A673 (cell line): Measurements from ENCODE around the gene TAF1C.

Experiments
- CTCF ChIP-seq: fragments of 300-800, 200-600 bp; sonication (generic); conservative IDR thresholded peaks from 2 replicates; pipeline ENCODE4 v1.5.1; 2017; ENCODE audit warnings: low read depth, mild to moderate bottlenecking, antibody characterized with exemption, low read length, moderate library complexity, mixed read lengths
- EZH2 ChIP-seq: fragments of 200-600 bp; sonication (generic); IDR thresholded peaks from 2 replicates; pipeline ENCODE4 v1.6.1; 2017; ENCODE audit warnings: borderline replicate concordance, low read depth, mild to moderate bottlenecking, mixed read lengths, antibody characterized with exemption, low read length; ENCODE audit not compliant: poor library complexity, severe bottlenecking

GRCh38 chr16:84182680-84183571 lies 3.9 kb downstream of the TAF1C start:
- no peak for TF ChIP-seq CTCF
- TF ChIP-seq EZH2, result no peak
